Stimulated activated CD4-positive, alpha-beta T cell treated with anti-CD3 and anti-CD28 coated beads, Interleukin-4, amount 100 ng/mL, for 24 hours (primary cell): ENCODE data around the gene SOCS6.

ENCODE experiments used
- DNase-seq: peaks from one replicate; pipeline ENCODE4 v3.0.0-alpha.2; 2020

SOCS6 gene

DNA sequence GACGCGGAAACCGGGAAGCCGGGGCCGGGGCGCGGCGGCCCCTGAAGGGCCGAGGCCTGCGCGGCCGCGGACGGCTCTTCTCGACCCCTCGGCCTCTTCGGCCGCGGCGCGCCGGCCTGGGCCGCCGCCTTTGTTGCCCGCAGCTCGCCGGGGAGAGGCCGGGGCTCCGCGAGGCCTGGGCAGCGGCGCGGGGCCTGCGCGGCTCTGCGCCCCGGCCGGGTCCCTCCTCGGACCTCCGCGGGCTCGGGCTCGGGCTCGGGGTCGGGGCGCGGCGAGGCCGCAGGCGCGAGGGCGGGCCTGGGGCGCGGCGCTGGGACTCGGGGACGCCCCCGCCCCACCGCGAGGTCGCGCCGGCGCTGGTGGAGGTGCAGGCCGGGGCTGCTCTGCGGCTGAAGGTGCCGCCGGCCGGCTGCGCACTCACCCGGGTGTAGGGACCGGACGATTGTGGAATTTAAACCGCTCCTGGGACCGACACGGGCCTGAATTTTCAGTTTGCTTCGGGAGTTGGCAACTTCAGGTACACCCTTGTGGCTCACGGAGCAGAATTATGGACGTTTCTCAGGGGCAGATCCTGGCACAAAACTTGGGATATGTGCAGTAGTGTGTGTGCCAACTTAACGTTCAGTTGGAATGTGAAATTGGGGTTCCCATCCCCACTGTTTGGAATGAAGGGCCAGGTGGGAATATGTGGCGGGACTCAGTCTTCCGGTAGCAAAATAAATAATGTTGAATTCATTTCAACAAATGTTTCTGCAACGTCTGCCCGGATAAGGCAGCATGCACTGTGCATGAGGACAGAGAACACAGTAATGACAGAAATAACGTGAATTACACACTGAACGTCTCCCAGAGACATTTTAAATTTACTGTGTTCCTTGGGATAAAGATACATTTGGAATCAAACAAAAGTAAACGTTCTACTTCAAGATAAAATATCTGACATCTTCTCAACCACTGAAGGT is 787 bp downstream of the SOCS6 start:
- DNase-seq = no peak

DNA sequence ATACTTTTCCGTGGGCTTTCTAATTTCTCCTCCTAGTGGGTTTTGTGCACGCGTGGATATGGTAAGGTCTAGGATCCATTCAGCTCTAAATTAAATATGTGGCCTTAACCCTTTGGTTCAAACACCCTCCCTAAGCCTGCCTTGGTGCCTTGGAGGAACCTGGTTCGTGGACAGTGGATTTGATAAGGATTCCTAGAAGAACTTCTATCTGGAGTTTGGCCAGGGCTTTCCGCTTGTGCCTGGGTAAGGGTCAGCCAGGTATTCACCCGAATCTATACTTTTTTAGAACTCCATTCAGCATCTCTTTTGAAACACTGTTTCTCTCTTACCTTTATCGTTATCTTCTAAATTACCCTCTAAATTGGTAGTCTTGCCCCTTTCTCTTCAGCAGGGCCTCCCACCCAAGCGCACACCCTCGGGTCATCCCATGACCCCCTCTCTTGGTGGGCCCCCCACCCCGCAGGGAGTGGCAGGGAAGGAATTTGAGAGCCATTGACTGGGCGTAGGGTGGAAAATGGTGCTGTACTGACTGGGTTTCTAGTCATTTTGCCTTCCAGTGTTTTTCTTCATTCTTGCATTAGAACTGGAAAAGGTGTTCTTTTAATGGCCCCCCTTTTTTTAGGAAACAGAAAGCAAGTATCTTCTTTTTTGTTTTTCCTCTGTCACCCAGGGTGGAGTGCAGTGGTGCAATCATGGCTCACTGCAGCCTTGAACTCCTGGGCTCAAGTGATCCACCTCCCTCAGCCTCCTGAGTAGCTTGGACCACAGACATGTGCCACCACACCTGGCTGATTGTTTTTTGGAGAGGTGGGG is 1.8 kb downstream of the SOCS6 start:
- DNase-seq = no peak

DNA sequence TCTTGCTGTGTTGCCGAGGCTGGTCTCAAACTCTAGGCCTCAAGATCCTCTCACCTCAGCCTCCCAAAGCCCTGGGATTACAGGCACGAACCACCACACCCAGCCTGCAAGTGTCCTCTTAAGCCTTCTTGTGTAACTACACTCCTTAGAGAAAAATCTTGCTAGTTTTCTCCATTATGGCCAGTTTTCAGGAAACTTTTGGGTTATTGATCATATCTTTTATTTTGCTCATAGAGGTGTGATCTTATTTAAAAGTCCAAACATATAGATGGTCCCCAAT is 2.4 kb downstream of the SOCS6 start:
- DNase-seq = no peak

DNA sequence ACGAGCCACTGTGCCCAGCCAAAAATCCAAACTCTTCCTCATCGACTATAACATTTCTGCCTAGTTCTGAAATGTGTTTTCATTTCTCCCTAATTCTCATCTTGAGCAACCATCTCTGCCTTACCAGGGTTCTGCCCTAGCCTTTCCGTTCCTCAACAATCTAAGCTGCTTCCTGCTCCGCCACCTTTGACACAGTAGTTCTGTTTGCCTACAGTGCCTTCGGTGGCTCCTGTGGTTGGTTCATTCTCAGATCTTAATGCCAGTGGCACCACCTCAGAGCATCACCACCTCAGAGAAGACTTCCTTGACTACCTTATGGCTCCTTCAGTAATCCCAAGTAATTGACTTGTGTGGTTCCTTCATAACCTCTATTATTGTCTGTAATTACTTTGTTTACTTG is 3.8 kb downstream of the SOCS6 start:
- DNase-seq = no peak

DNA sequence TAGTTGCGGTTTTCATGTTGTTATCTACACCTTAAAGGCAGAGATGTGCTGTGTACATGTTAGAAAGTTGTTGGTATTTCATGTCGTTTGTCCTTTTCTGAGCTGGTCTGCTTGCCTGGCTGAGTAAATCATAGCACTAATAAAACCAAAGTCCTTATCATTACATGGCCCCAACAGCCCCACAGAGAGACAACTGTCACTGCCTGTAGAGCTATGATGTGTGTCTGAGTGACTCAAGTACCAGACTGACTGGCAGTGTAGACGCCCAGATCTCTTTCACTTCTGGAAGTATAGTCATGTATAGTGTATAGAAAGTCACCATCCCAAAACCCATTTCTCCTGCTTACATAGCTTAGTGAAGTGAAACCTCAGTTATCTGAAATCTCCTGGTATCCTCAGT is 4.3 kb downstream of the SOCS6 start:
- no peak for DNase-seq

DNA sequence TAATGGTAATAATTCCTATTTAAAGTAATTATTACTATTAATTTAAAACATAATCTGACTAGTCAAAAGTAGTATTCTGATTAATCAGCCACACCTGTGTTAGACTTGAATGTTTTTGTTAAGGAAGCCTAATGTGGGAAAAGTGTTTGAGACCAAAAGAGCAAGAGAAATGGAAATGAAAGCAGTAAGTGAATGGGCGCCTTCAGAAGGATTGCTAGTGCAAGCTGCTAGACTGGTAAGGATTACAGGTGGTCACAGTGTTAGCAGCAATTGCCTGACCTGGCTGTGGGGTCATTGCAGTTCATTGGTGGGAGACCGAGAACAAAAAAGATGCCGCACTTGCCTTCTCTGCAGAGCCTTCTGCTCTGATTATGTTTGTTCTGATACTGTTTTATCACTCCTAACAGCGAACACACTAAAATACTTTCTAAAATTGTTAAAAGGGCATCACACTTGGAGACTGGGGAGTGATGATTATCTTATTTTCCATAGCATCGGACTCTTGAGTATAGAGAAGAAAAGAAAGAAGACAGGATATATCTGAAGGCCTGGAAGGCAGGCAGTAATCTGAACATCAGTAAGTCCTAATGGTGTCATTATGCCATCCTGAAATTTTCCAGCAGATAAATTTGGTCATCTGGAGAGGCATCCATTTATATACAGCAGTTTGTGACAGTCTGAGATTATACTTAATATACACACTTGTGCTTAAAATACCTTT is 5.8 kb downstream of the SOCS6 start:
- no peak for DNase-seq

DNA sequence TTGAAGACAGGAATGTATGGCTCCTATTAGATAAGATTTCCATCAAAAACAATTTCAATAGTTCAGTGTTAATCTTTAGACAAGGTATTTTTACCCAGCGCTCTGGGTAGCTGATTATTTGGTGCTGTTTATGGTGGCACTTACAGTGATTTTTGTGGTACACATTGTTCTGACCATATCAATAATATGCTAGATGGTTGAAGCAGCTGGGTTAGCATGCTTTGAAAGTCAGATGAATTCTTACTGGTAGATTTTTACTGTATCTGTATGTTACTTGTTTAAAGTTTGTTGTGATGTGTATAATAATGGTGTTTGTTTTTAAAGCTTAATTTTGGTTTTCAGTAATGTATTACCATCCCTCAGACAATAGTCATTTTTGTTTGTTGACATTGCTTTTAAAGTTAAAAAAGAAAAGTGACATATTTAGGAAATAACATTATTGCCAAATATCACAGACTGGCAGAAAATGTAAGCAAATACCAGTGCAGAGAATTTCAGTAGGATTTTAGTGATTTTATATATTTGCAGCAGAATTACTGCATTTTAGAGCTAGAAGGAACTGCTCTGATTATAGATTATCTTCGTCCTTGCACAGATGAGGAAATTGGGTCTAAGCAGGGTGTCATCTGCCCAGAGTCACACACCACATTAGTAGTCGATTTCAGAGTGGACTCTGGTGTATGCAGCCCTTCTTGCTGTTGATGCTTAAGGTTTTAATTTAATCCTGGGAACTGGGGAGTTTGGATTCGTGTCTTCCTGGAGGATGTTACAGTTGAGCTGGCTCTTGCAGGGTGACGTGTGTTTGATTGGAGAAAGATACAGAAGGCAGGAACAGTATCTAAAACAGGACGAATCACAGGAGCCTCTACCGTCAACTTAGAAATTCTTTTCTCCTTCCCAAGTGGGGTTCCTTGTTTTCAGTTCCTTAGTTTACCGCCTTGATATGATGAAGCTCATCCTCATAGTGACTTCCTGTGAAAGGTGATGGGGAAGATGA is 6.6 kb downstream of the SOCS6 start:
- no peak for DNase-seq

DNA sequence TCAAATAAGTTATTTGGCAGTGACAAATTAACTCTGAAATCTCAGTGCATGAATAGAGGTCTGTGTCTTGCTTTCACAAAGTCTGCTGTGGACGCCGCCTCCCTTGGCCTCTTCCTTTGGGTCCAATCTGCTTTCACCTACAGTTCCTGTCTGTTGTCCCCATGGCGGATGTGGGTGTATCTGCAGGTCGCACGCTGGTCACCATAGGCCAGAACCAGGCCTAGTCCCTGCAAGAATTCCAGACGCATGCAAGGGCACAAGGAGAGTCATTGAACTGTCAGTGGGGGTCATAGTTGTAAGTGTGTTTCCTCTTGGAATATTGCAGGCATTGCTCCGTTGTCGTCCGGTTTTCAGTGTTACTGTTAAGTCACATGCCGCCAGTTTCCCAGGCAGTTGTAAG is 7.4 kb downstream of the SOCS6 start:
- DNase-seq = no peak

DNA sequence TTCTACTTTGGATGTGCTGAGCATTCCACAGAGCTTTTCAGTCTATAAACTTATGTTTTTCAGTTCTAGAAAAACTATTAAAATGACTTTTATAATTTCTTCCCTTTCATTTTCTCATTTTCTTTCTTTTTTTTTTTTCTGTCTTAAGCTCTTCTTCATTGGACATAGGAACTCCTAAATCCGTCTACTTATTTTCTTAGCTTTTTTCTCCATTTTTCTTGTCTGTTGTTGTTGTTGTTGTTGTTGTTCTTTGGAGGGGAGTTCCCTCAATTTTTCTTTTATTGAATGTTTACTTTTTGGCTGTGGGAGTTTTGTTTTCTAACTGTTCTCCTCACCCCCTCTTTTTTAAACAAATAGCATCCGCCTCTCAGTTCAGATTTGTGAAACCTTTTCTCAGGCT is 7.9 kb downstream of the SOCS6 start:
- DNase-seq = no peak

DNA sequence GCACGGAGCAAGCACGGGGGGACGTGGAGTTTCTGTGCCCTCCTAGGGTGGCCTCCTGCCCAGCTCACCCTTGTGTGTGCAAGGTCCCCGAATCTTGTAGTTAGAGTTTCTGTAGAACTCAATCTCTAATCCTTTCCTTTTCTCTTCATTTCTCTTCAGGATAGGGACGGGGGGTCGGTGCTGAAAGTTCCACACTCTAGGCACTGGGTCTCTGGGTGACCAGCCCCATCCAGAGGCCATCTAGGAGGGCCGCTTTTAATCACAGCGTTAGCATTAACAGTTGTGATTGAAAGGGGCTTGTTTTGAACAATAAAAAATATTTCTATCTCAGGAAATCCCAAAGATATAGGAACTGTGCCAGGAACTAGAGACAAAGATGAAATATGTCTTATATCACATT is 10.5 kb downstream of the SOCS6 start:
- no peak for DNase-seq

DNA sequence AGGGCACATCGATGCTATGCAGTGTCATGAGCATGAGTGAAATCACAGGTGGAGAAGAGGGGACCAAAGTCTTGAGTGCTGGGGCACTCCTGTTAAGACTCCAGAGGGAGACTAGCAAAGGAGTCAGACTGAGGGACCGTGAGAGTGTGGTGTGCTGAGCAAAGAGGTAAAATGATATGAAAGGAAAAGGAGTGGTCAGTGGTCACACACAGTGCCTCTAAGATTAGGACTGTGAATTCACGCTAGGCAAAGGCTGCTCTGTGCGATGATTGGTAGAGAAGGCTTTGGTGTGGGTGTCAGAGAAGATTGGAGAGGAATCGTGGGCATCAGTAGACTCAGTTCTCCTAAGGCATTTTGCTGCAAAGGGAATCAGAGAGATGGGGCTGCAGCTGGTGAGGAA is 12.8 kb downstream of the SOCS6 start:
- DNase-seq = no peak

DNA sequence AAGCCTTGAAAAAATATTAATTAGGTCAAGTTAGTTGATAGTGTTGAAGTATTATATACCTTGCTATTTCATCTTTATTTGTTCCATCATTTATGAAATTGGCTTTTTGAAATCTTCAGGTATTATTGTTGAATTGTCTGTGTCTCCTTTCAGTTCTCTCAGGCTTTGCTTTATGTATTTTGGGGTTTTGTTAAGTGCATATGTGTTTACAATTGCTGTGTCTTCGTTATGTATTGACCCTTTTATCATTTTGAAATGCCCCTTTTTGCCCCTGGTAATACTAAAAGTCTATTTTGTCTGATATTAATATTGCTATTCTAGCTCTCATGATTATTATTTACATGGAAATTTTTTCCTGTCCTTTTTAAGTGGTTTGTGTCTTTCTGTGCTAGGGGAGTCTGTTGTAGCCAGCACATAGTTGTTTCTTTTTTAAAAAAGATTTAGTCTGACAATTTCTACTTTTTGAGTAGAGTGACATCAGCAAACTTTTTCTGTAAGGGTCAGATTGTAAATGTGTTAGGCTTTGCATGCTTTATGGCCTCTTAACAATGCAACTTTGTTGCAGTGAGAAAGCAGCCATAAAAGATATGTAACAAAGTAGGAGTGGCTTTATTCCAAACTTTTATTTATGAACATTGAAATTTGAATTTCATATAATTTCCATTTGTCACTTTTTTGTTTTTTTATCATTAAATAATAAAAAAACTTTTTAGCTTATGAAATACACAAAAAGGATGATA is 19.9 kb downstream of the SOCS6 start:
- DNase-seq = no peak

DNA sequence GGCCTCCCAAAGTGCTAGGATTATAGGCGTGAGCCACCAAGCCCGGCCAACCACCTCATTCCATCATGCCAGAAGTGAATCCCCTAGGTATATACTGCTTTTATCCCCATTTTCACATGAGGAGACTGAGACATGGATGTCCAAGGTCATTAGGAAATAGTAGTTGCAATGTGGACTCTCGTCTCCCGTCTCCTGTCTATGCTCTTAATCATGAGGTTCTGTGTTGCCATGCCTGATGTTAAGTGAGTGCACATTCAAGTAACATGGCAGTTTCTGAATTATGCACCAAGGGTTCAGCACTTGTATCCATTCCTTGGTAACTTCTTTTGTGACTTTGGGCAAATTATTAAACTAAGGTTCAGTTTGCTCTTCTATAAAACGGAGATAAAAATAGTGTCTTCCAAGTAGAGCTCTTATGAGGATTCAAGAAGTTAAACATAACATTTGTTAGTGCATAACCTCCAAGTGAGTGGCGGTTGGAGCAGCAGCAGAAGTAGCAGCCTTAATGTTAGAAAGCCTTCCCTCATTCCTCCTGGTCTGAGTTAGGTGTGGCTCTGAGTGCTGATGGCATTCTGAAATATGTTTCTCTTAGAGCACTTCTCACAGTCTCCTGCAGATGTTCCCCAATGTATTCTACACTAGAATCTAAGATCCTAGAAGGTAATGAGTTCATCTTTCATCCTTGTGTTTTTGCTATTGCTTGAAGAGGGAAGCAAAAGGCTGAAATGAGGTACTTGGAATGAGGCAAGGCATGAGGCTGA is 21.9 kb downstream of the SOCS6 start:
- no peak for DNase-seq

DNA sequence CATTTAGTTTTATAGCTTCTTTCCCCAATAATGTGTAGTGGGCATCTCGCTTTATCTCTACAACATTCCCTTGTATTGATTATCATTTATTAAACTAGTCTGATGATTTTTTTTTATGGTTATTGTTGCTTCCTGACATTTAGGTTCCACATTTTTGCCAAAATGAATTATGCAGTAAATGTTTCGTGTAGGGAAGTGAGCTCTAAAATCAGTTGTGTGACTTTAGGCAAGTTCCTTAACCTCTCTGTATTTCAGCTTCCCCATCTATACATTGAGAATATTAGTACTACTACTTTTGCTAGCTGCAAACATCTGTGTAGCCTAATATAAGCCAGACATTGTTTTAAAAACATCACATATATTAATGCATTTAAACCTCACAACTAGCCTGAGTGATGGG is 22.9 kb downstream of the SOCS6 start:
- DNase-seq = no peak

DNA sequence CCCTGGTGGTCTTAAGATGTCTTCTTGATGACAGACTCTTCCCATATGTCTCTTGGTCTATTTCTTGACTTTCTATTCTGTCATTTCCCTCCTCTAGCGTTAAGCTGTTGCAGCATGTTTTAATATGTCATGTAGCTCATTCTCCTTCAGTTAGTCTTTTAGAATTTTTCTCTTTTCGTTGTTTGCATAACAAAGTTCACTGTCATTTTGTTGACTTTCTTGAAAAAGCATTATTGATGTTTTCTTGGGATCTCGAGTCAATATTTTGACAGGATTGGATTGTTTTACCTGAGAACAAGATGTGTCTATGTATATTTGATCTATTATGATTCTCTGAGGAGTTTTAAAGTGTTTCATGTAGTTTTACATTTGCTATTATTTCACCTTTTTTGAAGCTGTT is 24.8 kb downstream of the SOCS6 start:
- no peak for DNase-seq

DNA sequence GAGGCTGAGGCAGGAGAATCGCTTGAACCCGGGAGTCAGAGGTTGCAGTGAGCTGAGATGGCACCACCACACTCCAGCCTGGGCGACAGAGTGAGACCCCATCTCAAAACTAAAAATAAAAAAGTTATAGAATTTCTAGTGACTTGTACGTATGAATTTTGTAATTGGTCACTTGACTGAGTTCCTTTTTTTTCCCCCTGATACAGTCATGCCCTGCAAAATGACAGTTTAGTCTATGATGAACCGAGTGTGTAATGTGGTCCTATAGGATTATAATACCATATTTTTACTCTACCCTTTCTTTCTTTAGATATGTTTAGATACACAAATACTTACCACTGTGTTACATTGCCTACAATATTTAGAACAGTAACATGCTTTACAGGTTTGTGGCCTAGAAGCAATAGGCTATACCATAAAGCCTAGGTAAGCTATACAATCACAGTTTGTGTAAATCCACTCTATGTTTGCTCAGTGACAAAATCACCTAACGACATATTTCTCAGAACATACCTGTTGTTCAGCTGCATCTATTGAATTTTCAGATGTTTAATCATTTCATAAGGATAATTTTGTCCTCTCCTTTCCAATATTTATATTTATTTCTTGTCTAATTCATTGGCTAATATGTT is 25.4 kb downstream of the SOCS6 start:
- no peak for DNase-seq

DNA sequence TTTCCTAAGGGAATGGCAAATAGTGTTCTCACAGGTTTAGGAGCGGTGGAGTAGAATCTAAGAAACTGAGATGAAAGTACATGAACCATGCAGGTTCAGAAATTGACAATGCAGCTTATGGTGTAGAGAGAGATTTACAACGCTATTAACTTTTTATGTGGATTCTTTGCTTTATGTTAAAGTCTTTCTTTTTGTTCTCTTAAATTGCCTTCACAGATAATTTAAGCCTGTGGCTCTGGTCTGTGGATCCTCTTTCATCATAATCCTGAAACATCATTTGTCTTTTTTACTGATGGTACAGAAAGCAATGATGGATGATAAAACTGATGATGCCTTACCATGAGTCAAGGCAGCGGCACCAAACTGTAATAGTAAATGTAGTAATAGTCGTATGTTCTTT is 30.3 kb downstream of the SOCS6 start:
- DNase-seq = no peak

DNA sequence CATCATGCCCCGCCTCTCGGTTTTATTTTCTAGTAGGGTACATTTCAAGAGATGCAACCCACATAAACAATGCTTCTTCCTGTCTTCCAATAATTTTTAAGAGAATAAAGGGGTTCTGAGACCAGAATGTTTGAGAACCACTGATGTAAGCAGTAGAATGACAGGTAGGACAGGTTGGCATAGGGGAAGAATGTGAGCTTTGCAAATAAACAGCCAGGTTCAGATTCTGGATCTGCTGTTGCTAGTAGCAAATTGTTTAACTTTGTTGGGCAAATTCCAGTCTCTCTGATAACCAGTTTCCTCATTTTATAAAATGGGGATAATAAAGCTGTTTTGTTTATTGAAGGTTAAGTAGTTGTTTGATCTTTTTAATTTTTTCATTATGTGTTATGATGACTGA is 32.8 kb downstream of the SOCS6 start:
- DNase-seq = no peak

DNA sequence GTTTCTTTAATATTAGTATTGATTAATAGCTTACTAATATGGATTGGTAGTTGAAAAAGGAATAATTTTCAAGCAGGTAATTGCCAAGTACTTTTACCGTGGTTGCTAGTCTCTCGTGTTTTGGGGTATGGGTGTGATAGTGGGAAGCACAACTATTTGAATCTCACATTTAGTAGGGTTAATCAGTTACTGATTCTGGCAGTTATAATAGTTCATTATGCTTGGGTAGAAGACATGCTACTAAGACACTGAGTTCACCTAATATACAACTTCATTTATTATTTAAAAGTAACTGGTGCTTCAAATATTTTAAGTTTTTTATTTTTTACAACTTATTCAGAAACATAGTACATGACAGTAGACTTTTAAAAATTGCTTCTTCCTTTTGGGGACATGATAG is 33.5 kb downstream of the SOCS6 start:
- no peak for DNase-seq

DNA sequence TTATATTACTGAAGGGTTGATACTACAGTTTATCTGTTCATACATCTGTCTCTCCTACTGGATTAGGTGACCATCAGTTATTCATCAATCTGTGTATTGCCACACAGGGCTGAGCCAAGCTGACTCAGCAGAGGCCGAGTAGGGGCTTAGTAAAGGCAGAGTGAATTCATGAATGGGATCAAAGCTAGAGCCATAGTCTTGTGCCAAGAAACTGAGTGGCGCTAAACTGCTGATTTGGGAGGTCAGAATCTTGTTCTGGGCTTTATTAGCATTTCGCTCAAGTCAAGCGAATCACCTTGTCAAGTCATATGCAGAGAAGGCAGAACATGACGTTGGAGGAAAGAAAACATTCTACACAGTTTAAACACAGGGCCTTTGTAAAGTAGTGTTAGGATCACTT is 34.1 kb downstream of the SOCS6 start:
- no peak for DNase-seq
